ENCODE measurements around the gene PCDHGA4.
"Not testable (repeated sequence)": the region's sequence is repeated elsewhere in the genome, so short reads cannot be mapped to it uniquely, and the experiment has no call there.

The PCDHGA4 gene

DNA sequence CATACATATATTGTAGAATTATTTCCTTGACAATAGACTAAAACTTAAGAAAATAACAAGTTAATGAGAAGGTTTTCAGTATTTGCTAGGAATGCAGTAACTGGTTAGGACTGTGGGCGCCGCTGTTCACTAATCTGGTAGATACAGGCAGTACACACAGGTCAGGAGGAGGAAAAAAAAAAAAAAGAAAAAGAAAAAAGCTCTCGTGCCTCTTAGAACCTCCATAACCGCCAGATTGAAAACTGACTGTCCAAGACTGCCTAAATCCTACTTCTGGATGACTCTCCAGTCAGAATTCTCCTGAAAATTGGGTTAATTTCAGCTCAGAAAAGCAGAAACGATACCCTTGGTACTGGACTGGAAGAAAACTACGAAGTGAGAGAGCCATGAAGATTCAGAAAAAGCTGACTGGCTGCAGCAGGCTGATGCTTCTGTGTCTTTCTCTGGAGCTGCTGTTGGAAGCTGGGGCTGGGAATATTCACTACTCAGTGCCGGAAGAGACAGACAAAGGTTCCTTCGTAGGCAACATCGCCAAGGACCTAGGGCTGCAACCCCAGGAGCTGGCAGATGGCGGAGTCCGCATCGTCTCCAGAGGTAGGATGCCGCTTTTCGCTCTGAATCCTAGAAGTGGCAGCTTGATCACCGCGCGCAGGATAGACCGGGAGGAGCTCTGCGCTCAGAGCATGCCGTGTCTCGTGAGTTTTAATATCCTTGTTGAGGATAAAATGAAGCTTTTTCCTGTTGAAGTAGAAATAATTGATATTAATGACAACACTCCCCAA, 24.3 kb upstream of the PCDHGA4 start, which contains the start of gene PCDHGA1:
Gene PCDHGA1, plus strand, starts transcription at position 216 of the 782 bp plus-strand sequence.
- Histone ChIP-seq H3K27ac (ENCODE audit: low read depth, low read length) (no peak within 1 kb of the TSS), H3K36me3 (ENCODE audit: insufficient read depth, low read length) (no peaks in the 10 kb centered on the region), H3K4me1 (ENCODE audit: insufficient read depth, low read length) (no peaks in the 10 kb centered on the region), H3K27me3 (ENCODE audit: control insufficient read depth in 1 of 2, insufficient read depth in 2 of 2, low read length in 2 of 2) (no peaks in the 10 kb centered on the region), H3K9ac (ENCODE audit: low read length) (no peak within 1 kb of the TSS), H3K9me3 (ENCODE audit: low read length) (peaks cover 46% of the 10 kb centered on the region), H3K4me3 (ENCODE audit: low read depth in 1 of 2, low read length in 2 of 2) (peak within 1 kb of the TSS in 1 of 2 donors; percentile 25)

DNA sequence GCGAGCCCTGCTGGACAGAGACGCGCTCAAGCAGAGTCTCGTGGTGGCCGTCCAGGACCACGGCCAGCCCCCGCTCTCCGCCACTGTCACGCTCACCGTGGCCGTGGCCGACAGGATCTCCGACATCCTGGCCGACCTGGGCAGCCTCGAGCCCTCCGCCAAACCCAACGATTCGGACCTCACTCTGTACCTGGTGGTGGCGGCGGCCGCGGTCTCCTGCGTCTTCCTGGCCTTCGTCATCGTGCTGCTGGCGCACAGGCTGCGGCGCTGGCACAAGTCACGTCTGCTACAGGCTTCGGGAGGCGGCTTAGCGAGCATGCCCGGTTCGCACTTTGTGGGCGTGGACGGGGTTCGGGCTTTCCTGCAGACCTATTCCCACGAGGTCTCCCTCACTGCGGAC, 22.2 kb upstream of the PCDHGA4 start:
- not testable (repeated sequence) for H3K9ac ChIP-seq (ENCODE audit: low read length); H3K27ac ChIP-seq (ENCODE audit: low read depth, low read length); H3K4me1 ChIP-seq (ENCODE audit: insufficient read depth, low read length); H3K4me3 ChIP-seq (ENCODE audit: low read depth in 1 of 2, low read length in 2 of 2); H3K27me3 ChIP-seq (ENCODE audit: control insufficient read depth in 1 of 2, insufficient read depth in 2 of 2, low read length in 2 of 2); H3K36me3 ChIP-seq (ENCODE audit: insufficient read depth, low read length)
- H3K9me3 ChIP-seq (ENCODE audit: low read length), result peaks cover 42% of the 10 kb centered on the region

DNA sequence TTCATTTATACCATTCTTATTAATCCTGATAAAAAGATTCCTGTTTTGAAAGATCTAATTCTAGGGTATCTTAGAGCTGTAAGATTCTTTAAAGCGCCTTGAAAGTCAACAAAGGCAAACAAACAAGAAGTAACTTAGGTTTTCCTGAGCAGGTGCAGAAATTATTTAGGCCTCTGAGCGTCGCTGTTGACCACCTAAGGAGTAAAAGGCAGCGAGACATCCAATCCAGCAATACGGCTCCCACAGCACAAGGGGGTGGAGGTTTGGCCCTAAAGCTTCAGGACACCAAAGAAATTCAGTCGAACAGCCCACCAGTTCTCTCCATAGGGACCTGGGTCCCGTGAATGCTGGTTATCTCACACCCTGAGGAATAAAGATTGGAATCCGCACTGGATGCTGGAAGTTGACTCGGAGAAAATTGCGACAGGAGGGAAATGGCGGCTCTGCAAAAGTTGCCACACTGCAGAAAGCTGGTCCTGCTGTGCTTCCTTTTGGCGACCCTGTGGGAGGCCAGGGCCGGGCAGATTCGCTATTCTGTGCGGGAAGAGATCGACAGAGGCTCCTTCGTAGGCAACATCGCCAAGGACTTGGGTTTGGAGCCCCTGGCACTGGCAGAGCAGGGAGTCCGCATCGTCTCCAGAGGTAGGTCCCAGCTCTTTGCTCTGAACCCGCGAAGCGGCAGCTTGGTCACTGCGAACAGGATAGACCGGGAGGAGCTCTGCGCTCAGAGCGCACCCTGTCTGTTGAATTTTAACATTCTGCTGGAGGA, 16.1 kb upstream of the PCDHGA4 start, which contains the start of gene PCDHGA2:
Gene PCDHGA2, plus strand, starts transcription at position 223 of the 769 bp plus-strand sequence.
- Histone ChIP-seq H3K4me1 (ENCODE audit: insufficient read depth, low read length) (no peaks in the 10 kb centered on the region), H3K9me3 (ENCODE audit: low read length) (peaks cover 59% of the 10 kb centered on the region), H3K36me3 (ENCODE audit: insufficient read depth, low read length) (no peaks in the 10 kb centered on the region), H3K27me3 (ENCODE audit: control insufficient read depth in 1 of 2, insufficient read depth in 2 of 2, low read length in 2 of 2) (peaks cover 0 to 6% of the 10 kb centered on the region in 2 donors), H3K27ac (ENCODE audit: low read depth, low read length) (no peak within 1 kb of the TSS), H3K4me3 (ENCODE audit: low read depth in 1 of 2, low read length in 2 of 2) (peak within 1 kb of the TSS; percentile 9 to 48), H3K9ac (ENCODE audit: low read length) (no peak within 1 kb of the TSS)

DNA sequence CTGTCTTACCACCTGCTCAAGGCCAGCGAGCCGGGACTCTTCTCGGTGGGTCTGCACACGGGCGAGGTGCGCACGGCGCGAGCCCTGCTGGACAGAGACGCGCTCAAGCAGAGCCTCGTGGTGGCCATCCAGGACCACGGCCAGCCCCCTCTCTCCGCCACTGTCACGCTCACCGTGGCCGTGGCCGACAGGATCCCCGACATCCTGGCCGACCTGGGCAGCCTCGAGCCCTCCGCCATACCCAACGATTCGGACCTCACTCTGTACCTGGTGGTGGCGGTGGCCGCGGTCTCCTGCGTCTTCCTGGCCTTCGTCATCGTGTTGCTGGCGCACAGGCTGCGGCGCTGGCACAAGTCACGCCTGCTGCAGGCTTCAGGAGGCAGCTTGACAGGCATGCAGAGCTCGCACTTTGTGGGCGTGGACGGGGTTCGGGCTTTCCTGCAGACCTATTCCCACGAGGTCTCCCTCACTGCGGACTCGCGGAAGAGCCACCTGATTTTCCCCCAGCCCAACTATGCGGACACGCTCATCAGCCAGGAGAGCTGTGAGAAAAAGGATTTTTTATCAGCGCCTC, 14.0 kb upstream of the PCDHGA4 start:
- H3K36me3 ChIP-seq (ENCODE audit: insufficient read depth, low read length); H3K9ac ChIP-seq (ENCODE audit: low read length); H3K4me3 ChIP-seq (ENCODE audit: low read depth in 1 of 2, low read length in 2 of 2); H3K4me1 ChIP-seq (ENCODE audit: insufficient read depth, low read length); H3K27ac ChIP-seq (ENCODE audit: low read depth, low read length); H3K27me3 ChIP-seq (ENCODE audit: control insufficient read depth in 1 of 2, insufficient read depth in 2 of 2, low read length in 2 of 2): not testable (repeated sequence)
- H3K9me3 ChIP-seq (ENCODE audit: low read length), result peaks cover 73% of the 10 kb centered on the region

DNA sequence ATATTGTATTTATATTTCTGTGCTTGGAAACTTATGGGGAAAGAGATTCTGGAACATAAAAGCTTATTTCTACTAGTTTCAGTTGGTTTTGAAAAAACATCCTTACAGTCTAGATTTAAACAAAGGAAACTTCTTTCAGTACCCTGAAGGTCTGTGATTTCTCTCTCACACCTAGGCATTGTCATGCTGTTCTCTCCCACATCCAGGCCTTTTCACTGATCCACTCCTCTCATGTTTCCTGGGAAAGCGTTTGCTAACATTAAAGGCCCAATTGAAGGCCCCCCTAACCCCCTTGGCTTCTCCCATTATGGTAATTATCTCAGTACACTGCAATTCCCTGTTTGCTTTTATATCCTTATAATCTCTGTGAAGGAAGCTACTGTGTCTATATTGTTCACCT, 12.0 kb upstream of the PCDHGA4 start:
- Histone ChIP-seq H3K36me3 (ENCODE audit: insufficient read depth, low read length) (no peaks in the 10 kb centered on the region), H3K9ac (ENCODE audit: low read length) (no peak overlapping the region), H3K9me3 (ENCODE audit: low read length) (peaks cover 69% of the 10 kb centered on the region), H3K27ac (ENCODE audit: low read depth, low read length) (no peak overlapping the region), H3K4me1 (ENCODE audit: insufficient read depth, low read length) (no peaks in the 10 kb centered on the region), H3K4me3 (ENCODE audit: low read depth in 1 of 2, low read length in 2 of 2) (no peak overlapping the region), H3K27me3 (ENCODE audit: control insufficient read depth in 1 of 2, insufficient read depth in 2 of 2, low read length in 2 of 2) (peaks cover 0 to 6% of the 10 kb centered on the region in 2 donors)

DNA sequence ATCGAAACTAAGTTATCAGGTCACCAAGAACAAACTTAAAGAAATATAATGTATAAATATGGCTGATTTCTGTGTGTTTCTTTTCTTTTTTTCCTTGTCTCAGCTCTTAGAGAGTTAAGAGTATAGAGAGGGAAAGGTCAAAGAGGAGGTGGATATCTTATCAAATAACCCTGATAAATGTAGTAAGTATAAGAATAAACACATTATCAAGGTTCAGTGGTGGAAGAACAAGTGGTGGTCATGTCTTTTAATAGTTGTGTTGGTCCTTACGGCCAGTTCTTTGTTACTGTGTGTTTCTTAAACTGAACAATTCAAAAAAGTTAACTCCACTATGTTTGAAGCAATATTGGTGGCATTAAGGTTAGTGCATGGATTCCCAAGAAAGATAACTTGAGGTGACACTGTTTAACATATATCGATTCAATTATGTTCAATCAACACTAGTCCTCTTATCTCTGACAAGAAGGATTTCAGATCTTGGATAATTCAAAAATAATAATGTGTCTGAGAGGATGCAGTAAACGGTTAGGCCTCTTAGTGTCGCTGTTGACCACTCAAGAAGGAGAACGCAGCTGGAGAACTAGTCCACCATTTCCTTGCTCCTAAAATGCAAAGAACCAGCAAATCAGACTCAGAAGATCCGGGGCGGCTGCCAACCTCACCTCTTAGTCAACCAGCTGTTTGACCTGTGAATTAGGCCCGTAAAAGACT, 11.4 kb upstream of the PCDHGA4 start, which contains the start of gene PCDHGA3:
Gene PCDHGA3, plus strand, starts transcription at position 588 of the 711 bp plus-strand sequence. CDS start 205 bp downstream, outside the sequence.
- no peaks in the 10 kb centered on the region for H3K36me3 ChIP-seq (ENCODE audit: insufficient read depth, low read length)
- H3K27ac ChIP-seq (ENCODE audit: low read depth, low read length), result no peak within 1 kb of the TSS
- peaks cover 64% of the 10 kb centered on the region for H3K9me3 ChIP-seq (ENCODE audit: low read length)
- H3K9ac ChIP-seq (ENCODE audit: low read length), result no peak within 1 kb of the TSS
- peaks cover 0 to 6% of the 10 kb centered on the region in 2 donors for H3K27me3 ChIP-seq (ENCODE audit: control insufficient read depth in 1 of 2, insufficient read depth in 2 of 2, low read length in 2 of 2)
- H3K4me3 ChIP-seq (ENCODE audit: low read depth in 1 of 2, low read length in 2 of 2), result peak within 1 kb of the TSS in 1 of 2 donors; percentile 19
- no peaks in the 10 kb centered on the region for H3K4me1 ChIP-seq (ENCODE audit: insufficient read depth, low read length)

DNA sequence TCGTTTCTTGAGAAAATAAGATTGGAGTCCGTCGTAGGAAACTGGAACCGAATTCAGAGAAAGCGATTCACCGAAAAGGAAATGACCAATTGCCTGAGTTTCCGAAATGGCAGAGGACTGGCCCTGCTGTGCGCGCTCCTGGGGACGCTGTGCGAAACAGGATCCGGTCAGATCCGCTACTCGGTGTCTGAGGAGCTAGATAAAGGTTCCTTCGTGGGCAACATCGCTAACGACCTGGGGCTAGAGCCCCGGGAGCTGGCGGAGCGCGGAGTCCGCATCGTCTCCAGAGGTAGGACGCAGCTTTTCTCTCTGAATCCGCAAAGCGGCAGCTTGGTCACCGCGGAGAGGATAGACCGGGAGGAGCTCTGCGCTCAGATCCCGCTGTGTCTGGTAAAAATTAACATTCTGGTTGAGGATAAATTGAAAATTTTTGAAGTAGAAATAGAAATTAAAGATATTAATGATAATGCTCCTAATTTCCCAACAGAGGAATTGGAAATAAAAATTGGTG, 10.8 kb upstream of the PCDHGA4 start:
- H3K27ac ChIP-seq (ENCODE audit: low read depth, low read length), result no peak overlapping the region
- H3K9ac ChIP-seq (ENCODE audit: low read length), result no peak overlapping the region
- no peaks in the 10 kb centered on the region for H3K36me3 ChIP-seq (ENCODE audit: insufficient read depth, low read length)
- H3K4me1 ChIP-seq (ENCODE audit: insufficient read depth, low read length), result no peaks in the 10 kb centered on the region
- H3K27me3 ChIP-seq (ENCODE audit: control insufficient read depth in 1 of 2, insufficient read depth in 2 of 2, low read length in 2 of 2), result peaks cover 0 to 2% of the 10 kb centered on the region in 2 donors
- H3K4me3 ChIP-seq (ENCODE audit: low read depth in 1 of 2, low read length in 2 of 2), result peak overlapping the region in 1 of 2 donors; percentile 19
- peaks cover 64% of the 10 kb centered on the region for H3K9me3 ChIP-seq (ENCODE audit: low read length)

DNA sequence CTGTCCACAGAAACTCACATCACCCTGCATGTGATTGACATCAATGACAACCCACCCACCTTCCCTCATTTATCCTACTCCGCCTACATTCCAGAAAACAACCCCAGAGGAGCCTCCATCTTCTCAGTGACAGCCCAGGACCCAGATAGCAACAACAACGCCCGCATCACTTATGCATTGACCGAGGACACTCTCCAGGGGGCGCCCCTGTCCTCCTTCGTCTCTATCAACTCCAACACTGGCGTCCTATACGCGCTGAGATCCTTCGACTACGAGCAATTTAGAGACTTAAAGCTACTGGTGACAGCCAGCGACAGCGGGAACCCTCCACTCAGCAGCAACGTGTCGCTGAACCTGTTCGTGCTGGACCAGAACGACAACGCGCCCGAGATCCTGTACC, 9.5 kb upstream of the PCDHGA4 start:
- Histone ChIP-seq H3K9ac (ENCODE audit: low read length) (no peak overlapping the region), H3K9me3 (ENCODE audit: low read length) (peaks cover 60% of the 10 kb centered on the region), H3K27ac (ENCODE audit: low read depth, low read length) (no peak overlapping the region), H3K4me1 (ENCODE audit: insufficient read depth, low read length) (no peaks in the 10 kb centered on the region), H3K4me3 (ENCODE audit: low read depth in 1 of 2, low read length in 2 of 2) (peak overlapping the region in 1 of 2 donors; percentile 11), H3K36me3 (ENCODE audit: insufficient read depth, low read length) (no peaks in the 10 kb centered on the region), H3K27me3 (ENCODE audit: control insufficient read depth in 1 of 2, insufficient read depth in 2 of 2, low read length in 2 of 2) (no peaks in the 10 kb centered on the region)

DNA sequence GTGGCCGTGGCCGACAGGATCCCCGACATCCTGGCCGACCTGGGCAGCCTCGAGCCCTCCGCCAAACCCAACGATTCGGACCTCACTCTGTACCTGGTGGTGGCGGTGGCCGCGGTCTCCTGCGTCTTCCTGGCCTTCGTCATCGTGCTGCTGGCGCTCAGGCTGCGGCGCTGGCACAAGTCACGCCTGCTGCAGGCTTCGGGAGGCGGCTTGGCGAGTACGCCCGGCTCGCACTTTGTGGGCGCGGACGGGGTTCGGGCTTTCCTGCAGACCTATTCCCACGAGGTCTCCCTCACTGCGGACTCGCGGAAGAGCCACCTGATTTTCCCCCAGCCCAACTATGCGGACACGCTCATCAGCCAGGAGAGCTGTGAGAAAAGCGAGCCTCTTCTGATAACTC, 8.8 kb upstream of the PCDHGA4 start:
- peaks cover 63% of the 10 kb centered on the region for H3K9me3 ChIP-seq (ENCODE audit: low read length)
- H3K36me3 ChIP-seq (ENCODE audit: insufficient read depth, low read length), result not testable (repeated sequence)

DNA sequence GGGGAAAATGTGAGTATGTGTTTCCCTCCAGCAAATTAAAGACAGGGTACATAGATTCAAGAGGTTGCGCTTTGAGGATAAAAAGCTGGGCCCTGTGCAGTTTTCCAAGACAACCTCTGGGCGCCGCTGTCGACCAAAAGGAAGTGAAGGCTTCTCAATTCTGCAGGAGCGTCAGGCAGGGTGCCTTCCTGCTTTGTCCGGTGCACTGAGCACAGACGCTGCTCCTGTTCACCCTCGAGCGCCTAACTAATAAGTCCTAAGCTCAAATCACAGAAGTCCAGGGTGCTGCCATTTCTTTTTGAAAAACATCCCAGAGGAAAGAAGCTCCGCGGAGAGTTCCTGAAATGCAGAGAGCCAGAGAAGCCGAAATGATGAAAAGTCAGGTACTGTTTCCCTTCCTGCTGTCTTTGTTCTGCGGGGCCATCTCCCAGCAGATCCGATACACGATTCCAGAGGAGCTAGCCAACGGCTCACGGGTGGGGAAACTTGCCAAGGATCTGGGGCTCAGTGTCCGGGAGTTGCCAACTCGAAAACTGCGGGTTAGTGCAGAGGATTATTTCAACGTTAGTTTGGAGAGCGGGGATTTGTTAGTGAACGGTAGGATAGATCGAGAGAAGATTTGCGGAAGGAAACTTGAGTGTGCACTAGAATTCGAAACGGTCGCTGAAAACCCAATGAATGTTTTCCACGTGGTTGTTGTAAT, 4.8 kb upstream of the PCDHGA4 start, which contains the start of gene PCDHGB1:
Gene PCDHGB1, plus strand, starts transcription at position 183 of the 703 bp plus-strand sequence. Its CDS starts 162 bp downstream, at position 345.
- Histone ChIP-seq H3K9me3 (ENCODE audit: low read length) (peaks cover 44% of the 10 kb centered on the region), H3K9ac (ENCODE audit: low read length) (no peak within 1 kb of the TSS), H3K4me1 (ENCODE audit: insufficient read depth, low read length) (no peaks in the 10 kb centered on the region), H3K4me3 (ENCODE audit: low read depth in 1 of 2, low read length in 2 of 2) (peak within 1 kb of the TSS; percentile 4 to 42), H3K27ac (ENCODE audit: low read depth, low read length) (no peak within 1 kb of the TSS), H3K36me3 (ENCODE audit: insufficient read depth, low read length) (no peaks in the 10 kb centered on the region), H3K27me3 (ENCODE audit: control insufficient read depth in 1 of 2, insufficient read depth in 2 of 2, low read length in 2 of 2) (no peaks in the 10 kb centered on the region)

More for the DNA sequence above, 8.8 kb upstream of the PCDHGA4 start:
- H3K27me3 ChIP-seq (ENCODE audit: control insufficient read depth in 1 of 2, insufficient read depth in 2 of 2, low read length in 2 of 2); H3K27ac ChIP-seq (ENCODE audit: low read depth, low read length); H3K4me3 ChIP-seq (ENCODE audit: low read depth in 1 of 2, low read length in 2 of 2); H3K4me1 ChIP-seq (ENCODE audit: insufficient read depth, low read length); H3K9ac ChIP-seq (ENCODE audit: low read length): not testable (repeated sequence)
